ENCODE data around the gene GPR160. TPM values are rescaled to one million over a fixed set of nuclear protein-coding genes. Genes with fewer than 3 reads are reported as not detected.

Gene GPR160
- total and polyA plus RNA-seq, 4 donors, result 0.99 to 7.2 (median 1.7) TPM

DNA sequence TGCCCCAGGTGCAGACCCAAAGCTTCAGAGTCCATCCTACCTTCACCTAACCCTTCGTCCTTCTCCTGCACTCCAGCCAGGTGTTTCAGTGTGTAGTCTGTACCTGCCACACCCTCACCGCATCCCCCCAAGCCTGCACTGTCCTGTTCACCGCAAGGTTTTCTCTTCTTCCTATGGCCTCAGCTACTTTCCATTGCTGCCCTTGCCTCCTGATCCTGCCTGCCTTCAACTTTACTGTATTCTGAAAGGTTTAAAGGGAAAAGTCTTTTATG, 9.3 kb downstream of the GPR160 start:
- Histone ChIP-seq H3K27me3 (ENCODE audit: control insufficient read depth in 4 of 4, insufficient read depth in 4 of 4, low read length in 3 of 4) (peaks cover 0 to 2% (median 0%) of the 10 kb centered on the region in 4 donors), H3K4me3 (ENCODE audit: low read depth in 1 of 3, low read length in 3 of 3) (no peak overlapping the region), H3K27ac (ENCODE audit: low read depth in 1 of 2, low read length in 2 of 2) (no peak overlapping the region), H3K4me1 (ENCODE audit: control insufficient read depth in 4 of 4, insufficient read depth in 4 of 4, low read length in 3 of 4) (peaks cover 0 to 4% (median 2%) of the 10 kb centered on the region in 4 donors), H3K9ac (ENCODE audit: low read depth in 1 of 2, low read length in 2 of 2) (no peak overlapping the region), H3K9me3 (ENCODE audit: control insufficient read depth in 4 of 4, low read length in 3 of 4) (no peaks in the 10 kb centered on the region), H3K36me3 (ENCODE audit: control insufficient read depth in 4 of 4, insufficient read depth in 3 of 4, low read depth in 1 of 4, low read length in 3 of 4) (no peaks in the 10 kb centered on the region)
- no peak for DNase-seq (ENCODE audit: low spot score)
- TF ChIP-seq, protein P1, sequence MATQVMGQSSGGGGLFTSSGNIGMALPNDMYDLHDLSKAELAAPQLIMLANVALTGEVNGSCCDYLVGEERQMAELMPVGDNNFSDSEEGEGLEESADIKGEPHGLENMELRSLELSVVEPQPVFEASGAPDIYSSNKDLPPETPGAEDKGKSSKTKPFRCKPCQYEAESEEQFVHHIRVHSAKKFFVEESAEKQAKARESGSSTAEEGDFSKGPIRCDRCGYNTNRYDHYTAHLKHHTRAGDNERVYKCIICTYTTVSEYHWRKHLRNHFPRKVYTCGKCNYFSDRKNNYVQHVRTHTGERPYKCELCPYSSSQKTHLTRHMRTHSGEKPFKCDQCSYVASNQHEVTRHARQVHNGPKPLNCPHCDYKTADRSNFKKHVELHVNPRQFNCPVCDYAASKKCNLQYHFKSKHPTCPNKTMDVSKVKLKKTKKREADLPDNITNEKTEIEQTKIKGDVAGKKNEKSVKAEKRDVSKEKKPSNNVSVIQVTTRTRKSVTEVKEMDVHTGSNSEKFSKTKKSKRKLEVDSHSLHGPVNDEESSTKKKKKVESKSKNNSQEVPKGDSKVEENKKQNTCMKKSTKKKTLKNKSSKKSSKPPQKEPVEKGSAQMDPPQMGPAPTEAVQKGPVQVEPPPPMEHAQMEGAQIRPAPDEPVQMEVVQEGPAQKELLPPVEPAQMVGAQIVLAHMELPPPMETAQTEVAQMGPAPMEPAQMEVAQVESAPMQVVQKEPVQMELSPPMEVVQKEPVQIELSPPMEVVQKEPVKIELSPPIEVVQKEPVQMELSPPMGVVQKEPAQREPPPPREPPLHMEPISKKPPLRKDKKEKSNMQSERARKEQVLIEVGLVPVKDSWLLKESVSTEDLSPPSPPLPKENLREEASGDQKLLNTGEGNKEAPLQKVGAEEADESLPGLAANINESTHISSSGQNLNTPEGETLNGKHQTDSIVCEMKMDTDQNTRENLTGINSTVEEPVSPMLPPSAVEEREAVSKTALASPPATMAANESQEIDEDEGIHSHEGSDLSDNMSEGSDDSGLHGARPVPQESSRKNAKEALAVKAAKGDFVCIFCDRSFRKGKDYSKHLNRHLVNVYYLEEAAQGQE (IDR thresholded peaks at IDR 0.05), result no peak
- TF ChIP-seq HNF4A (conservative IDR thresholded peaks at IDR 0.05) (no peak), YY1 (IDR thresholded peaks at IDR 0.05) (no peak), HNF4G (IDR thresholded peaks at IDR 0.05) (no peak), FOXA1 (IDR thresholded peaks at IDR 0.05) (no peak), SP1 (IDR thresholded peaks at IDR 0.05) (no peak), NR2F2 (IDR thresholded peaks at IDR 0.05) (no peak), FOXA2 (IDR thresholded peaks at IDR 0.05) (no peak), GABPA (IDR thresholded peaks at IDR 0.05 in 1 of 2, conservative IDR thresholded peaks at IDR 0.05 in 1 of 2) (no peak), RAD21 (IDR thresholded peaks at IDR 0.05) (no peak), TAF1 (conservative IDR thresholded peaks at IDR 0.05) (no peak), RXRA (IDR thresholded peaks at IDR 0.05) (no peak), EGR1 (IDR thresholded peaks at IDR 0.05; ENCODE audit: low read depth in 2 of 2) (no peak), JUND (IDR thresholded peaks at IDR 0.05) (no peak)
- TF ChIP-seq, protein P2, sequence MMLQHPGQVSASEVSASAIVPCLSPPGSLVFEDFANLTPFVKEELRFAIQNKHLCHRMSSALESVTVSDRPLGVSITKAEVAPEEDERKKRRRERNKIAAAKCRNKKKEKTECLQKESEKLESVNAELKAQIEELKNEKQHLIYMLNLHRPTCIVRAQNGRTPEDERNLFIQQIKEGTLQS (IDR thresholded peaks at IDR 0.05), result no peak
- TF ChIP-seq, protein P3, sequence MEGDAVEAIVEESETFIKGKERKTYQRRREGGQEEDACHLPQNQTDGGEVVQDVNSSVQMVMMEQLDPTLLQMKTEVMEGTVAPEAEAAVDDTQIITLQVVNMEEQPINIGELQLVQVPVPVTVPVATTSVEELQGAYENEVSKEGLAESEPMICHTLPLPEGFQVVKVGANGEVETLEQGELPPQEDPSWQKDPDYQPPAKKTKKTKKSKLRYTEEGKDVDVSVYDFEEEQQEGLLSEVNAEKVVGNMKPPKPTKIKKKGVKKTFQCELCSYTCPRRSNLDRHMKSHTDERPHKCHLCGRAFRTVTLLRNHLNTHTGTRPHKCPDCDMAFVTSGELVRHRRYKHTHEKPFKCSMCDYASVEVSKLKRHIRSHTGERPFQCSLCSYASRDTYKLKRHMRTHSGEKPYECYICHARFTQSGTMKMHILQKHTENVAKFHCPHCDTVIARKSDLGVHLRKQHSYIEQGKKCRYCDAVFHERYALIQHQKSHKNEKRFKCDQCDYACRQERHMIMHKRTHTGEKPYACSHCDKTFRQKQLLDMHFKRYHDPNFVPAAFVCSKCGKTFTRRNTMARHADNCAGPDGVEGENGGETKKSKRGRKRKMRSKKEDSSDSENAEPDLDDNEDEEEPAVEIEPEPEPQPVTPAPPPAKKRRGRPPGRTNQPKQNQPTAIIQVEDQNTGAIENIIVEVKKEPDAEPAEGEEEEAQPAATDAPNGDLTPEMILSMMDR (IDR thresholded peaks at IDR 0.05; ENCODE audit: low read depth, low read length, missing input control), result no peak
- TF ChIP-seq, protein P4, sequence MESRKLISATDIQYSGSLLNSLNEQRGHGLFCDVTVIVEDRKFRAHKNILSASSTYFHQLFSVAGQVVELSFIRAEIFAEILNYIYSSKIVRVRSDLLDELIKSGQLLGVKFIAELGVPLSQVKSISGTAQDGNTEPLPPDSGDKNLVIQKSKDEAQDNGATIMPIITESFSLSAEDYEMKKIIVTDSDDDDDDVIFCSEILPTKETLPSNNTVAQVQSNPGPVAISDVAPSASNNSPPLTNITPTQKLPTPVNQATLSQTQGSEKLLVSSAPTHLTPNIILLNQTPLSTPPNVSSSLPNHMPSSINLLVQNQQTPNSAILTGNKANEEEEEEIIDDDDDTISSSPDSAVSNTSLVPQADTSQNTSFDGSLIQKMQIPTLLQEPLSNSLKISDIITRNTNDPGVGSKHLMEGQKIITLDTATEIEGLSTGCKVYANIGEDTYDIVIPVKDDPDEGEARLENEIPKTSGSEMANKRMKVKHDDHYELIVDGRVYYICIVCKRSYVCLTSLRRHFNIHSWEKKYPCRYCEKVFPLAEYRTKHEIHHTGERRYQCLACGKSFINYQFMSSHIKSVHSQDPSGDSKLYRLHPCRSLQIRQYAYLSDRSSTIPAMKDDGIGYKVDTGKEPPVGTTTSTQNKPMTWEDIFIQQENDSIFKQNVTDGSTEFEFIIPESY (IDR thresholded peaks at IDR 0.05), result no peak
- TF ChIP-seq, protein P5, sequence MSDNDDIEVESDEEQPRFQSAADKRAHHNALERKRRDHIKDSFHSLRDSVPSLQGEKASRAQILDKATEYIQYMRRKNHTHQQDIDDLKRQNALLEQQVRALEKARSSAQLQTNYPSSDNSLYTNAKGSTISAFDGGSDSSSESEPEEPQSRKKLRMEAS (IDR thresholded peaks at IDR 0.05), result no peak
- 92% methylated on average over 3 of the region's 3 CpGs for WGBS

All from liver (tissue), 9 donors.